DOHH2 (cell line): ENCODE data around the gene IGFALS.

Source experiments
- H3F3A ChIP-seq: fragments of 200-600 bp; sonication (generic), shearing (Covaris generic); 2 replicates; pipeline ENCODE4 v1.6.0; 2016; ENCODE audit warnings: antibody characterized with exemption, mild to moderate bottlenecking; ENCODE audit not compliant: control insufficient read depth, insufficient read depth
- H3K27ac ChIP-seq: fragments of 200-600 bp; sonication (generic); 2 replicates; pipeline ENCODE4 v1.5.1; 2014; ENCODE audit warnings: low read depth, mild to moderate bottlenecking, low read length, moderate library complexity
- H3K27me3 ChIP-seq: fragments of 200-600 bp; sonication (generic); 2 replicates; pipeline ENCODE4 v1.6.1; 2014; ENCODE audit warnings: mild to moderate bottlenecking, low read length, mixed read lengths; ENCODE audit not compliant: control insufficient read depth
- H3K36me3 ChIP-seq: fragments of 200-600 bp; sonication (generic); 2 replicates; pipeline ENCODE4 v1.6.1; 2014; ENCODE audit warnings: mild to moderate bottlenecking, low read length, moderate library complexity, mixed read lengths; ENCODE audit not compliant: control insufficient read depth
- H3K4me1 ChIP-seq: fragments of 200-600 bp; sonication (generic); 2 replicates; pipeline ENCODE4 v1.6.1; 2014; ENCODE audit warnings: mild to moderate bottlenecking, low read length, mixed read lengths; ENCODE audit not compliant: control insufficient read depth
- H3K4me2 ChIP-seq: fragments of 200-600 bp; sonication (generic); 2 replicates; pipeline ENCODE4 v1.6.0; 2014; ENCODE audit warnings: mild to moderate bottlenecking, low read length, moderate library complexity
- H3K4me3 ChIP-seq: fragments of 200-600 bp; sonication (generic); 2 replicates; pipeline ENCODE4 v1.5.1; 2014; ENCODE audit warnings: mild to moderate bottlenecking, low read length, mixed read lengths
- H3K79me2 ChIP-seq: fragments of 200-600 bp; sonication (generic); 2 replicates; pipeline ENCODE4 v1.6.1; 2014; ENCODE audit warnings: mild to moderate bottlenecking, low read length, mixed read lengths; ENCODE audit not compliant: control insufficient read depth
- H3K9me2 ChIP-seq: fragments of 200-600 bp; sonication (generic); replicated peaks from 2 replicates; pipeline ENCODE4 v1.6.1; 2014; ENCODE audit warnings: mild to moderate bottlenecking, low read length, mixed read lengths; ENCODE audit not compliant: control insufficient read depth
- H3K9me3 ChIP-seq: fragments of 200-600 bp; sonication (generic); 2 replicates; pipeline ENCODE4 v1.6.1; 2014; ENCODE audit warnings: antibody characterized with exemption, low read length, mixed read lengths; ENCODE audit not compliant: control insufficient read depth, insufficient read depth
- H4K20me1 ChIP-seq: fragments of 200-600 bp; sonication (generic); 2 replicates; pipeline ENCODE4 v1.6.0; 2014; ENCODE audit warnings: low read depth, mild to moderate bottlenecking, antibody characterized with exemption, low read length, moderate library complexity; ENCODE audit not compliant: control insufficient read depth, insufficient read depth
- CTCF ChIP-seq: fragments of 200-600 bp; sonication (generic); IDR thresholded peaks from one replicate; pipeline ENCODE4 v1.5.1; 2014; ENCODE audit warnings: antibody characterized with exemption, mild to moderate bottlenecking, low read depth, low read length; ENCODE audit not compliant: poor library complexity, severe bottlenecking
- EZH2phosphoT487 ChIP-seq: fragments of 200-600 bp; sonication (generic); IDR thresholded peaks from 2 replicates; pipeline ENCODE4 v1.6.1; 2017; ENCODE audit warnings: borderline replicate concordance, mild to moderate bottlenecking, antibody characterized with exemption, low read length, moderate library complexity, mixed read lengths

IGFALS gene

DNA sequence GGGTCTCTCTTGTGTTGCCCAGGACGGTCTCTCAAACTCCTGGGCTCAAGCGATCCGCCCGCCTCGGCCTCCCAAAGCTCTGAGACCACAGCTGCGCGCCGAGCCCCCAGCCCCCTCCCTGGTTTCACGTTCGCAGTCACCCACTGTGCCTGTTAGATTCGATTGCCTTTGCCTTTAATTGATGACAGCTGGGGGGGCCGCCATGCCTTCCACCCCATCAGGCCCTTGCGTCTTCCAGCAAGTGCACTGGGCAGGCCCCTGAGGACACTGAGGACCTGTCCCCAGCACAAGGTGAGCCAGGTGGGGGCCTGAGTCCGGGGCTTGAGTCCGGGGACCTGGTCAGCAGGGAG lies 3.3 kb downstream of the IGFALS start:
- no peaks in the 10 kb centered on the region for H3F3A ChIP-seq
- no peaks in the 10 kb centered on the region for H3K9me2 ChIP-seq
- H3K4me1 ChIP-seq, result no peaks in the 10 kb centered on the region
- no peak overlapping the region for H3K4me2 ChIP-seq
- no peak for TF ChIP-seq CTCF
- H3K27me3 ChIP-seq, result no peaks in the 10 kb centered on the region
- no peak overlapping the region for H3K4me3 ChIP-seq
- no peak overlapping the region for H3K27ac ChIP-seq
- peaks cover 15% of the 10 kb centered on the region for H3K36me3 ChIP-seq
- no peaks in the 10 kb centered on the region for H4K20me1 ChIP-seq
- H3K9me3 ChIP-seq, result no peaks in the 10 kb centered on the region
- peaks cover 27% of the 10 kb centered on the region for H3K79me2 ChIP-seq

DNA sequence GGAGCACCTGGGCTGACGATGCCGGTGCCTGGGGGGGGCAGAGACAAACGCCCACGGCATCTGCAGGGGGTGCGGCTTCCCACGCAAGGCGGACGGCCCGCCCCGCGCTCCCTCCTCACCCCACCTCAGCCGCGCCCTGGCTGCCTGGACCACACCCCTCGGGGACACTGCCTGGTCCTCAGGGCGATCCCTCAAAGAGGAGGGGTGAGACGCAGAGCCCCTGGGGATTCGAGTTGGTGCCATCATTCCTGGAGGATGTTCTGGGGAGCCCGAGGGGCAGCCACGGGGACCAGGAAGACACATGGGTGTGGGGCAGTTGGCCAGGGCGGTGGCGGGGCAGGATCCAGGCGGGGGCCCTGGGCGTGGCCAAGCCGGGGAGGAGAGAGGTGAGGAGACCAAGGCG lies 3.9 kb downstream of the IGFALS start:
- Histone ChIP-seq H3F3A (no peaks in the 10 kb centered on the region), H3K36me3 (peaks cover 18% of the 10 kb centered on the region), H3K4me1 (no peaks in the 10 kb centered on the region), H3K9me3 (no peaks in the 10 kb centered on the region), H3K27me3 (no peaks in the 10 kb centered on the region), H3K4me2 (no peak overlapping the region), H3K79me2 (peaks cover 33% of the 10 kb centered on the region), H3K27ac (no peak overlapping the region), H3K4me3 (no peak overlapping the region), H4K20me1 (no peaks in the 10 kb centered on the region), H3K9me2 (no peaks in the 10 kb centered on the region)
- TF ChIP-seq CTCF (no peak), EZH2phosphoT487 (no peak)

DNA sequence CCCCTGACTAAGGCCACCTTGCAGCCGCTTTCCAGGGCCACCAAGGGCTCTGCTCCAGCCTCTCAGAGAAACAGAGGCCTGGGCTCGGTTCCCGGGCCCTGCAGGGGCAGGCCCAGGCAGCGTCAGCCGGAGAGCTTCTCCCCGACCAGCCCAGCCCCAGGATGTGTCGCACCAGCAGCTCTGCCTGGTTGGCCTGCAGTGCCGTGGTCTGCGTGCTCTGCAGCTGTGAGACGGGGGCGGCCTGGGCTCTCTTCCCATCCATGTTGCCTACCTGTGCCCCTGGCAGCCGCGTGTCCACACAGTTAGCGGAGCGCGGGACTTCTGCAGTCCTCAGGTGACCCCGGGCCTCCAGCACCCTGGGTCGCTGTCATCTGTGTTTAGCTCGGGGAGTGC lies 4.8 kb downstream of the IGFALS start:
- no peak overlapping the region for H3K4me2 ChIP-seq
- H3K79me2 ChIP-seq, result peaks cover 42% of the 10 kb centered on the region
- no peaks in the 10 kb centered on the region for H3K27me3 ChIP-seq
- H3F3A ChIP-seq, result no peaks in the 10 kb centered on the region
- no peaks in the 10 kb centered on the region for H3K9me3 ChIP-seq
- peaks cover 22% of the 10 kb centered on the region for H3K36me3 ChIP-seq
- H3K4me3 ChIP-seq, result no peak overlapping the region
- TF ChIP-seq EZH2phosphoT487 (no peak), CTCF (no peak)
- H3K27ac ChIP-seq, result no peak overlapping the region
- H3K4me1 ChIP-seq, result peaks cover 7% of the 10 kb centered on the region
- H4K20me1 ChIP-seq, result 0 out of 2 replicates have a peak, but pooled peaks cover 5% of the 10 kb centered on the region
- H3K9me2 ChIP-seq, result no peaks in the 10 kb centered on the region
